ENCODE data around the gene HBEGF. TPM values are rescaled to one million over a fixed set of nuclear protein-coding genes. Genes with fewer than 3 reads are reported as not detected.

Gene HBEGF
- total RNA-seq, 1 donor from 2014 or later: 2.4 TPM

GRCh38 chr5:140327589-140327988 is 18.8 kb downstream of the HBEGF start:
- peak overlapping the region; percentile 6 for H3K27ac ChIP-seq
- peak overlapping the region; percentile 1 for H3K4me3 ChIP-seq
- Mint-ChIP-seq H3K4me1 (peaks cover 48% of the 10 kb centered on the region), H3K27me3 (ENCODE audit: insufficient read depth, low read depth) (peaks cover 5% of the 10 kb centered on the region), H3K9me3 (no peaks in the 10 kb centered on the region), H3K36me3 (no peaks in the 10 kb centered on the region), H3K4me3 (no peak overlapping the region), H3K27ac (peak overlapping the region; percentile 89)
- TF ChIP-seq CTCF (IDR thresholded peaks at IDR 0.05) (no peak), EZH2phosphoT487 (IDR thresholded peaks at IDR 0.05) (no peak), EZH2 (IDR thresholded peaks at IDR 0.05) (no peak)
- no peaks in the 10 kb centered on the region for H3F3A ChIP-seq (ENCODE audit: low read depth)
- H3K4me2 ChIP-seq: peak overlapping the region; percentile 15
- H3K79me2 ChIP-seq (ENCODE audit: low read depth): no peaks in the 10 kb centered on the region
- H3K4me1 ChIP-seq: peaks cover 19% of the 10 kb centered on the region
- H3K27me3 ChIP-seq: no peaks in the 10 kb centered on the region
- DNase-seq (ENCODE audit: low spot score): peak; percentile 72
- peak overlapping the region; percentile 8 for H2AFZ ChIP-seq (replicated peaks)
- H3K9ac ChIP-seq: no peak overlapping the region
- H3K9me3 ChIP-seq (ENCODE audit: low read depth): no peaks in the 10 kb centered on the region
- no peaks in the 10 kb centered on the region for H3K36me3 ChIP-seq
- H4K20me1 ChIP-seq (ENCODE audit: low read depth): no peaks in the 10 kb centered on the region

GRCh38 chr5:140325486-140325885 is 20.9 kb downstream of the HBEGF start:
- DNase-seq (ENCODE audit: low spot score): no peak
- no peak for TF ChIP-seq EZH2 (IDR thresholded peaks at IDR 0.05)
- TF ChIP-seq EZH2phosphoT487 (IDR thresholded peaks at IDR 0.05): no peak
- TF ChIP-seq CTCF (IDR thresholded peaks at IDR 0.05): no peak
- peaks cover 4% of the 10 kb centered on the region for H3K9me3 Mint-ChIP-seq
- Histone ChIP-seq H3K36me3 (no peaks in the 10 kb centered on the region), H3K79me2 (ENCODE audit: low read depth) (no peaks in the 10 kb centered on the region), H3K27ac (no peak overlapping the region), H4K20me1 (ENCODE audit: low read depth) (no peaks in the 10 kb centered on the region), H3K4me2 (no peak overlapping the region), H3K9me3 (ENCODE audit: low read depth) (no peaks in the 10 kb centered on the region), H3K27me3 (no peaks in the 10 kb centered on the region), H3K9ac (no peak overlapping the region), H3K4me3 (no peak overlapping the region), H3K4me1 (peaks cover 19% of the 10 kb centered on the region), H3F3A (ENCODE audit: low read depth) (no peaks in the 10 kb centered on the region), H2AFZ (replicated peaks) (no peak overlapping the region)
- H3K36me3 Mint-ChIP-seq: no peaks in the 10 kb centered on the region
- H3K4me3 Mint-ChIP-seq: no peak overlapping the region
- H3K27ac Mint-ChIP-seq: no peak overlapping the region
- H3K4me1 Mint-ChIP-seq: peaks cover 53% of the 10 kb centered on the region
- H3K27me3 Mint-ChIP-seq (ENCODE audit: insufficient read depth, low read depth): peaks cover 5% of the 10 kb centered on the region

- Histone ChIP-seq H3K36me3 (no peaks in the 10 kb centered on the region), H4K20me1 (ENCODE audit: low read depth) (no peaks in the 10 kb centered on the region), H3K9me3 (ENCODE audit: low read depth) (no peaks in the 10 kb centered on the region), H3K27me3 (no peaks in the 10 kb centered on the region), H3K4me3 (no peak overlapping the region), H3F3A (ENCODE audit: low read depth) (no peaks in the 10 kb centered on the region), H3K27ac (no peak overlapping the region), H3K79me2 (ENCODE audit: low read depth) (no peaks in the 10 kb centered on the region), H3K4me1 (peaks cover 19% of the 10 kb centered on the region), H3K4me2 (no peak overlapping the region), H3K9ac (no peak overlapping the region), H2AFZ (replicated peaks) (no peak overlapping the region)
- Mint-ChIP-seq H3K27me3 (ENCODE audit: insufficient read depth, low read depth) (peaks cover 5% of the 10 kb centered on the region), H3K4me3 (no peak overlapping the region), H3K36me3 (no peaks in the 10 kb centered on the region), H3K4me1 (peaks cover 51% of the 10 kb centered on the region), H3K27ac (no peak overlapping the region), H3K9me3 (peaks cover 4% of the 10 kb centered on the region)
- DNase-seq (ENCODE audit: low spot score): no peak
- TF ChIP-seq EZH2phosphoT487 (IDR thresholded peaks at IDR 0.05) (no peak), CTCF (IDR thresholded peaks at IDR 0.05) (no peak), EZH2 (IDR thresholded peaks at IDR 0.05) (no peak)
Observed at GRCh38 chr5:140324617-140325241, 21.7 kb downstream of the HBEGF start.
